Suppressor macrophage treated with lipopolysaccharide for 4 hours (primary cell): Measurements from ENCODE around the gene IFITM5.
"Not testable (repeated sequence)": the region's sequence is repeated elsewhere in the genome, so short reads cannot be mapped to it uniquely, and the experiment has no call there.

Experiments used
- DNase-seq: peaks from one replicate; pipeline ENCODE4 v3.0.0-alpha.2; 2020

IFITM5 gene

GRCh38 chr11:293852-294661 lies 5.3 kb downstream of the IFITM5 start:
- DNase-seq, result no peak

GRCh38 chr11:293271-293851 lies 6.0 kb downstream of the IFITM5 start:
- no peak for DNase-seq

GRCh38 chr11:292211-293121 lies 6.9 kb downstream of the IFITM5 start:
- DNase-seq, result no peak

GRCh38 chr11:291281-292210 lies 7.8 kb downstream of the IFITM5 start:
- no peak for DNase-seq

GRCh38 chr11:290621-291231 lies 8.6 kb downstream of the IFITM5 start:
- DNase-seq, result no peak

GRCh38 chr11:289712-290620 lies 9.4 kb downstream of the IFITM5 start:
- DNase-seq, result no peak

GRCh38 chr11:289398-289711 lies 10.0 kb downstream of the IFITM5 start:
- no peak for DNase-seq

GRCh38 chr11:288478-289397 lies 10.6 kb downstream of the IFITM5 start, which contains the start of gene PGGHG:
TSS of gene PGGHG (plus strand) at chr11:289126. CDS start at chr11:289817, 691 bp downstream.
- peak; percentile 65 for DNase-seq

GRCh38 chr11:287821-288477 lies 11.4 kb downstream of the IFITM5 start:
- DNase-seq, result no peak

- not testable (repeated sequence) for DNase-seq
Measured at GRCh38 chr11:286977-287820, 12.1 kb downstream of the IFITM5 start.

- DNase-seq, result no peak
Measured at GRCh38 chr11:285894-286220, 13.5 kb downstream of the IFITM5 start.

- DNase-seq, result no peak
Measured at GRCh38 chr11:285021-285893, 14.1 kb downstream of the IFITM5 start.

- no peak for DNase-seq
Measured at GRCh38 chr11:284105-285020, 15.0 kb downstream of the IFITM5 start.

GRCh38 chr11:283405-284104 lies 15.8 kb downstream of the IFITM5 start:
- DNase-seq, result no peak

GRCh38 chr11:282630-283360 lies 16.5 kb downstream of the IFITM5 start:
- DNase-seq, result no peak
